ENCODE results near the gene ADAT2. TPM values are rescaled to one million over a fixed set of nuclear protein-coding genes. Genes with fewer than 3 reads are reported as not detected.
"Not testable (repeated sequence)": the region's sequence is repeated elsewhere in the genome, so short reads cannot be mapped to it uniquely, and the experiment has no call there.

ADAT2 gene
- total and polyA plus RNA-seq, 3 donors from 2014 or later, result 3.6 to 5.7 (median 5.7) TPM

DNA sequence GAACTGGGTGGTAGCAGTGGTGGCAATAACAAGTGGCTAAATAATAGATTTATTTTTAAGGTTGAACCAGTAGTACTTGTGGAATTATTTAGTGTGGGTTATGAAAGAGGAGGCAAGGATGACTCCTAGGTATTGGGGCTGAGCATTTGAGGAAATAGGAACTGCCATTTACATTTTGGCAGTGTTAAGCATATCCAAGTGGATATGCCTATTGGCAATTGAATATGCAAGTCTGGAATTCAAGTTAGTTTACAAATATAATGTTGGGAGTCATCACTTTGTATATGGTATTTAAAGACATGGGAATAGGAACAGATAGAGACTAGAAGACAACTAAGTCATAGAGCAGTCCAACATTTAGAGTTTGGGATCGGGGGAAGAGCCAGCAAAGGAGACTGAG lies 26.1 kb upstream of the ADAT2 start:
- TF ChIP-seq, protein P1, sequence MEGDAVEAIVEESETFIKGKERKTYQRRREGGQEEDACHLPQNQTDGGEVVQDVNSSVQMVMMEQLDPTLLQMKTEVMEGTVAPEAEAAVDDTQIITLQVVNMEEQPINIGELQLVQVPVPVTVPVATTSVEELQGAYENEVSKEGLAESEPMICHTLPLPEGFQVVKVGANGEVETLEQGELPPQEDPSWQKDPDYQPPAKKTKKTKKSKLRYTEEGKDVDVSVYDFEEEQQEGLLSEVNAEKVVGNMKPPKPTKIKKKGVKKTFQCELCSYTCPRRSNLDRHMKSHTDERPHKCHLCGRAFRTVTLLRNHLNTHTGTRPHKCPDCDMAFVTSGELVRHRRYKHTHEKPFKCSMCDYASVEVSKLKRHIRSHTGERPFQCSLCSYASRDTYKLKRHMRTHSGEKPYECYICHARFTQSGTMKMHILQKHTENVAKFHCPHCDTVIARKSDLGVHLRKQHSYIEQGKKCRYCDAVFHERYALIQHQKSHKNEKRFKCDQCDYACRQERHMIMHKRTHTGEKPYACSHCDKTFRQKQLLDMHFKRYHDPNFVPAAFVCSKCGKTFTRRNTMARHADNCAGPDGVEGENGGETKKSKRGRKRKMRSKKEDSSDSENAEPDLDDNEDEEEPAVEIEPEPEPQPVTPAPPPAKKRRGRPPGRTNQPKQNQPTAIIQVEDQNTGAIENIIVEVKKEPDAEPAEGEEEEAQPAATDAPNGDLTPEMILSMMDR (IDR thresholded peaks at IDR 0.05), result no peak
- TF ChIP-seq POLR2A (IDR thresholded peaks at IDR 0.05), result no peak
- Histone ChIP-seq H3K36me3 (ENCODE audit: low read depth, missing control alignments) (no peaks in the 10 kb centered on the region), H3K4me3 (no peak overlapping the region), H3K27ac (no peak overlapping the region), H3K27me3 (no peaks in the 10 kb centered on the region), H3K9me3 (no peaks in the 10 kb centered on the region), H3K4me1 (no peaks in the 10 kb centered on the region)
- DNase-seq, result no peak
- WGBS, 2 donors, result 95% methylated on average over 1 of the region's 1 CpG
- intact Hi-C loops (cut with DNase I; ENCODE audit: low total_unique reads), result no loop called here

DNA sequence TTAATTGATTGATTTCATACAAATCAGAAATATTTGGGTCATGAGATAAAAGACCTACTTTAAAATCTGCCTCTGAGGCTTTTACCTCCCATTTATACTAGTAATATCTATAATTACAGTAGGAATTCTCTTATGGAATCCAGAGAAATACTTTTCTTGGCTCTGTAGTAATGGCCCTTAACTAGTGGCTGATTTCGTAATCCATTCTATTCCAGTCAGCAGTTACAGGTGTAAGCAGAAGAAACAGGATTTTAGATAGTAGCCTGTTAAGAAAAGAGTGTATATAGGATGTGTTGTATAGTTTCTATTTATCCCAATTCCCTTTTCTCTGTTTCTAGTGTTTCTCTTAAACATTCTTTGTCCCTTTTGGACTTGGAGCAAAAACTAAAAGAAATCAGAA lies 21.3 kb upstream of the ADAT2 start:
- H3K27me3 ChIP-seq, result no peaks in the 10 kb centered on the region
- WGBS, 2 donors, result 97 to 98% methylated on average over 1 of the region's 1 CpG
- TF ChIP-seq POLR2A (IDR thresholded peaks at IDR 0.05), result no peak
- TF ChIP-seq, protein P1 (IDR thresholded peaks at IDR 0.05), result no peak
- no peaks in the 10 kb centered on the region for H3K4me1 ChIP-seq
- no peak for DNase-seq
- no peaks in the 10 kb centered on the region for H3K9me3 ChIP-seq
- intact Hi-C loops (cut with DNase I; ENCODE audit: low total_unique reads), result no loop called here
- H3K36me3 ChIP-seq (ENCODE audit: low read depth, missing control alignments), result no peaks in the 10 kb centered on the region
- H3K27ac ChIP-seq, result no peak overlapping the region
- H3K4me3 ChIP-seq, result no peak overlapping the region

DNA sequence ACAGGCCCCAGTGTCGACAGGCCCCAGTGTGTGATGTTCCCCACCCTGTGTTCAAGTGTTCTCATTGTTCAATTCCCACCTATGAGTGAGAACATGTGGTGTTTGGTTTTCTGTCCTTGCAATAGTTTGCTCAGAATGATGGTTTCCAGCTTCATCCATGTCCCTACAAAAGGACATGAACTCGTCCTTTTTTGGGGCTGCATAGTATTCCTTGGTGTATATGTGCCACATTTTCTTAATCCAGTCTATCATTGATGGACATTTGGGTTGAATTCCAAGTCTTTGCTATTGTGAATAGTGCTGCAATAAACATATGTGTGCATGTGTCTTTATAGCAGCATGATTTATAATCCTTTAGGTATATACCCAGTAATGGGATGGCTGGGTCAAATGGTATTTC lies 18.3 kb upstream of the ADAT2 start:
- H3K4me1 ChIP-seq; H3K27me3 ChIP-seq; intact Hi-C loops (cut with DNase I; ENCODE audit: low total_unique reads); H3K9me3 ChIP-seq; DNase-seq; H3K4me3 ChIP-seq; H3K27ac ChIP-seq; H3K36me3 ChIP-seq (ENCODE audit: low read depth, missing control alignments): not testable (repeated sequence)
- 74% methylated on average over 2 of the region's 2 CpGs for WGBS, 2 donors

DNA sequence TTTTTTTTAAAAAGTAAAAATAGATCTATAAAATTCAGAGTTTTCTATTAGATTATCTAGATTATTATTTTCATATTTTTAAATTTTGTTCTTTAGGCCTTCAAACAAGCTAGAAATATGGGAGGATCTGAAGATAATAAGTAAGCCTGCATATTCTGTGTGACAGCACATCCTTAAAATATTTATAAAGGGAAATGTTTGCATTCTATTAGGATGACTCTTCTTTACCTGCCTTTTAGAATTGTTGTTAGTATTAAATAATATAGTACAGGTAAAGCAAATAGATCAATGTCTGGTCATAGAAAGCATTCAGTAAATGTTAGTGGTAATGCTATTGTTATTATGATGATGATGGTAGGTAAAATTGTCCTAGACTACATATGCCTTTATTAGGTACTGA lies 17.5 kb upstream of the ADAT2 start:
- intact Hi-C loops (cut with DNase I; ENCODE audit: low total_unique reads), result no loop called here
- H3K4me1 ChIP-seq, result no peaks in the 10 kb centered on the region
- no peak for DNase-seq
- H3K9me3 ChIP-seq, result no peaks in the 10 kb centered on the region
- TF ChIP-seq, protein P1 (IDR thresholded peaks at IDR 0.05), result no peak
- TF ChIP-seq POLR2A (IDR thresholded peaks at IDR 0.05), result no peak
- H3K27me3 ChIP-seq, result no peaks in the 10 kb centered on the region
- H3K4me3 ChIP-seq, result no peak overlapping the region
- no peak overlapping the region for H3K27ac ChIP-seq
- H3K36me3 ChIP-seq (ENCODE audit: low read depth, missing control alignments), result no peaks in the 10 kb centered on the region

DNA sequence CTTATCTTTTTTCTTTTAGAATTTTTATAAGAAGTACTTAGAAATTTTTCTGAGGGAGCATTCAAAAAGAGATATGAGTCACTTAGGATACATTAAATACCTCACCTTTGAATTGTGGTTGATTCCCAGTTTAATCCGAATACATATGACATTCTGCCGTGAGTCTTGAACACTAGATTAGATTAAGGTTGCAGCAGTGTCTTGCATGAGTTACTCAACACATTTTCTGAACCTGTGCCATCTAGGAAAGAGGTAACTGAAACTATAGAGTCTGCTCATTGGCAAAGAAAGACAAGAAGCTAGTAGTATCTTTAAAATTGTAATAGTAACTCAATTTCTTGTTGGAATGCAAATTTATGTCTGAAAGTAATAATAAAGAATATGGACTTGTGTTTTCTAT lies 15.1 kb upstream of the ADAT2 start:
- H3K27ac ChIP-seq, result no peak overlapping the region
- DNase-seq, result no peak
- H3K9me3 ChIP-seq, result no peaks in the 10 kb centered on the region
- H3K4me1 ChIP-seq, result no peaks in the 10 kb centered on the region
- no peaks in the 10 kb centered on the region for H3K27me3 ChIP-seq
- TF ChIP-seq, protein P1 (IDR thresholded peaks at IDR 0.05), result no peak
- no peak for TF ChIP-seq POLR2A (IDR thresholded peaks at IDR 0.05)
- H3K4me3 ChIP-seq, result no peak overlapping the region
- no peaks in the 10 kb centered on the region for H3K36me3 ChIP-seq (ENCODE audit: low read depth, missing control alignments)
- intact Hi-C loops (cut with DNase I; ENCODE audit: low total_unique reads), result no loop called here
- WGBS, 2 donors, result 82 to 87% methylated on average over 2 of the region's 2 CpGs
